SU-DHL-6 (cell line): ENCODE results near the gene CFAP92.

Experiments used
- H2AFZ ChIP-seq: fragments of 200-600 bp; sonication (generic); 2 replicates; pipeline ENCODE4 v1.6.1; 2014; ENCODE audit warnings: low read depth, mild to moderate bottlenecking, moderate library complexity, mixed read lengths, antibody characterized with exemption, low read length; ENCODE audit not compliant: severe bottlenecking
- H3F3A ChIP-seq: fragments of 200-600 bp; shearing (Covaris generic); 2 replicates; pipeline ENCODE4 v1.6.0; 2016; ENCODE audit warnings: antibody characterized with exemption, mild to moderate bottlenecking; ENCODE audit not compliant: insufficient read depth
- H3K27ac ChIP-seq: fragments of 200-600 bp; sonication (generic); 2 replicates; pipeline ENCODE4 v1.5.1; 2016; ENCODE audit warnings: low read depth, mild to moderate bottlenecking, low read length, moderate library complexity, mixed read lengths
- H3K27me3 ChIP-seq: fragments of 200-600 bp; sonication (generic), shearing (Covaris generic); 2 replicates; pipeline ENCODE4 v1.6.0; 2014; ENCODE audit warnings: mild to moderate bottlenecking, low read length
- H3K36me3 ChIP-seq: fragments of 200-600 bp; sonication (generic); 2 replicates; pipeline ENCODE4 v1.6.1; 2014; ENCODE audit warnings: mild to moderate bottlenecking, low read length, mixed read lengths
- H3K4me2 ChIP-seq: fragments of 300-600, 200-600 bp; shearing (Covaris generic), sonication (generic); 2 replicates; pipeline ENCODE4 v1.6.0; 2014; ENCODE audit warnings: low read length, low read depth, mild to moderate bottlenecking; ENCODE audit not compliant: poor library complexity, severe bottlenecking
- H3K4me3 ChIP-seq: fragments of 200-600 bp; sonication (generic); 2 replicates; pipeline ENCODE4 v1.5.1; 2014; ENCODE audit warnings: antibody characterized with exemption, low read length, mild to moderate bottlenecking, mixed read lengths; ENCODE audit not compliant: insufficient read depth, poor library complexity, severe bottlenecking
- H3K79me2 ChIP-seq: fragments of 200-600 bp; sonication (generic); 2 replicates; pipeline ENCODE4 v1.6.1; 2014; ENCODE audit warnings: mild to moderate bottlenecking, low read length, moderate library complexity; ENCODE audit not compliant: insufficient read depth
- H3K9ac ChIP-seq: fragments of 200-600 bp; sonication (generic); 2 replicates; pipeline ENCODE4 v1.7.0; 2014; ENCODE audit warnings: mild to moderate bottlenecking, low read length
- H3K9me2 ChIP-seq: fragments of 200-600 bp; sonication (generic); replicated peaks from 2 replicates; pipeline ENCODE4 v1.6.1; 2014; ENCODE audit warnings: low read length; ENCODE audit not compliant: insufficient read depth
- H3K9me3 ChIP-seq: fragments of 200-600 bp; sonication (generic); 2 replicates; pipeline ENCODE4 v1.6.1; 2014; ENCODE audit warnings: low read length, mixed read lengths; ENCODE audit not compliant: insufficient read depth
- H4K20me1 ChIP-seq: fragments of 200-600 bp; sonication (generic); 2 replicates; pipeline ENCODE4 v1.6.1; 2014; ENCODE audit warnings: low read depth, mild to moderate bottlenecking, antibody characterized with exemption, low read length, moderate library complexity, mixed read lengths
- CTCF ChIP-seq: fragments of 200-600 bp; sonication (generic); IDR thresholded peaks from one replicate; pipeline ENCODE4 v1.5.1; 2017; ENCODE audit warnings: antibody characterized with exemption, mild to moderate bottlenecking, low read length, moderate library complexity; ENCODE audit not compliant: insufficient read depth, poor library complexity, severe bottlenecking
- EZH2phosphoT487 ChIP-seq: fragments of 200-600 bp; sonication (generic), shearing (Covaris generic); conservative IDR thresholded peaks from 2 replicates; pipeline ENCODE4 v1.6.1; 2018; ENCODE audit warnings: mild to moderate bottlenecking, antibody characterized with exemption, low read length, moderate library complexity, mixed read lengths

CFAP92 gene

GRCh38 chr3:129022114-129023007, 28.5 kb upstream of the CFAP92 start:
- H3K4me2 ChIP-seq, result no peak overlapping the region

DNA sequence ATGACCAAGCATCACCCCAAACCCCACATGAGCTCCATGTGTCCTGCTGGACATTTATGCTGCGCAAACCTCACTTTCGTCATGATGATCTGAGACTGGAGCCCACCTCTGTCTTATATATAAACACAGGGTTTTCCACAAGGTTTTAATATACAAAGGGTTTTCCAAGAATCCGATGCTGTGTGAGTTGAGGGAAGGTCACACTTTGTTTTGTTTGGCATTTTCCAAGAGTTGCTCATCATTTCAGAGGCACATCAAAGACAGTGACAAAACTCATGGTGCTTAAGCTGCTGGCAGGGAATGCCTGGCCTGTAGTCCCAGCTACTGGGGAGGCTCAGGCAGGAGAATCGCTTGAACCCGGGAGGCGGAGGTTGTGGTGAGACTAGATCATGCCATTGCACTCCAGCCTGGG, 27.3 kb upstream of the CFAP92 start:
- Histone ChIP-seq H3K27ac (no peak overlapping the region), H3K9me2 (no peaks in the 10 kb centered on the region), H2AFZ (no peak overlapping the region), H3K9me3 (no peaks in the 10 kb centered on the region), H3K4me3 (no peak overlapping the region), H4K20me1 (no peaks in the 10 kb centered on the region), H3K27me3 (no peaks in the 10 kb centered on the region), H3K79me2 (no peaks in the 10 kb centered on the region), H3K4me2 (no peak overlapping the region), H3K36me3 (no peaks in the 10 kb centered on the region), H3F3A (no peaks in the 10 kb centered on the region), H3K9ac (no peak overlapping the region)
- TF ChIP-seq CTCF (no peak), EZH2phosphoT487 (no peak)

More at GRCh38 chr3:129022114-129023007, 28.5 kb upstream of the CFAP92 start:
- no peaks in the 10 kb centered on the region for H3K79me2 ChIP-seq
- no peak overlapping the region for H2AFZ ChIP-seq
- no peaks in the 10 kb centered on the region for H3K36me3 ChIP-seq
- no peaks in the 10 kb centered on the region for H4K20me1 ChIP-seq
- H3K27ac ChIP-seq, result no peak overlapping the region
- TF ChIP-seq EZH2phosphoT487 (no peak), CTCF (no peak)
- no peaks in the 10 kb centered on the region for H3K9me2 ChIP-seq
- H3K9me3 ChIP-seq, result no peaks in the 10 kb centered on the region
- no peaks in the 10 kb centered on the region for H3F3A ChIP-seq
- H3K4me3 ChIP-seq, result no peak overlapping the region
- H3K27me3 ChIP-seq, result no peaks in the 10 kb centered on the region
- no peak overlapping the region for H3K9ac ChIP-seq

DNA sequence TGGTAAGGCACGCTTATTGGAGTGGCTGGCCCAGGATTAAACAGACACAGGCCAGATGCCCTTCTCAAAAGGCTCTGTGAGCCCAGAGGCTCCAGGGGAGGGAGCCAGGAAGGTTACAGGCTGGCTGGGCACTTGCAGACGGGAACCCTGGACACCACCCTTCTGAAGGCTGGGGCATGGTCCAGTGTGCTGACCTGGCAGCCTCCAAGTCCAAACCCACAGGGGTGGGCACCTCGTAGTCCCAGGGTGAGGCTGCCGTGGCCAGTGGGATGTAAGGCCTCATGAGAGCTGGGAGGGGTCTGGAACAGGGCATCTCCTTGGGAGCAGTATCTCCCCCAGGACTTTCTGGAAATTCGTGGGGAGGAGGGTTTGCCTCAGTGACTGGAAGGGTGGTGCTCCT, 26.8 kb upstream of the CFAP92 start:
- Histone ChIP-seq H3K27me3 (no peaks in the 10 kb centered on the region), H3F3A (no peaks in the 10 kb centered on the region), H3K4me3 (no peak overlapping the region), H3K9me3 (no peaks in the 10 kb centered on the region), H3K36me3 (no peaks in the 10 kb centered on the region), H3K9ac (no peak overlapping the region), H2AFZ (no peak overlapping the region), H3K4me2 (no peak overlapping the region), H3K9me2 (no peaks in the 10 kb centered on the region), H3K79me2 (no peaks in the 10 kb centered on the region), H4K20me1 (no peaks in the 10 kb centered on the region), H3K27ac (no peak overlapping the region)
- no peak for TF ChIP-seq CTCF
- TF ChIP-seq EZH2phosphoT487, result no peak
